GM12874 (cell line): ENCODE measurements around the gene SEC14L1.
A peak's percentile ranks its signal among the peaks of the same experiment; 100 is the strongest.

ENCODE experiments used
- CTCF ChIP-seq: IDR thresholded peaks from 2 replicates; pipeline ENCODE4 v1.5.1; 2011; ENCODE audit warnings: low read depth, mild to moderate bottlenecking, control low read depth, low read length, moderate library complexity; ENCODE audit not compliant: insufficient read depth

Gene SEC14L1

GRCh38 chr17:77130525-77130924 lies 10.2 kb upstream of the SEC14L1 start:
- TF ChIP-seq CTCF: no peak

- no peak for TF ChIP-seq CTCF
Measured at GRCh38 chr17:77131904-77132303, 8.9 kb upstream of the SEC14L1 start.

- no peak for TF ChIP-seq CTCF
Measured at GRCh38 chr17:77132411-77133086, 8.2 kb upstream of the SEC14L1 start.

- TF ChIP-seq CTCF: no peak
Measured at GRCh38 chr17:77133087-77133638, 7.6 kb upstream of the SEC14L1 start.

- TF ChIP-seq CTCF: no peak
Measured at GRCh38 chr17:77136420-77136767, 4.4 kb upstream of the SEC14L1 start.

GRCh38 chr17:77137111-77137510 lies 3.7 kb upstream of the SEC14L1 start:
- TF ChIP-seq CTCF: no peak

- 0 out of 2 replicates have a peak, but pooled peaks have one; percentile 9 for TF ChIP-seq CTCF
Measured at GRCh38 chr17:77140166-77140877, 447 bp upstream of the SEC14L1 start.
